HEK293 (cell line): ENCODE data around the gene RAB22A.

Experiments used
- CTCF ChIA-PET: fragments of 350-600 bp; formaldehyde crosslinking; extraction: SDS; loops from one replicate; lab custom pipeline; 2021; ENCODE audit warnings: antibody characterized with exemption; lab: Yijun Ruan, JAX
- POLR2A ChIA-PET: fragments of 300-600 bp; formaldehyde crosslinking; extraction: SDS; loops from one replicate; lab custom pipeline; 2020; ENCODE audit warnings: antibody characterized with exemption, inconsistent platforms; lab: Yijun Ruan, JAX
- H3K27ac ChIP-seq: fragments of 200-500 bp; sonication (Bioruptor generic); 2 replicates; pipeline ENCODE4 v1.5.1; 2014; ENCODE audit warnings: low read depth, low read length, control low read depth, inconsistent platforms; ENCODE audit errors: extremely low read depth
- H3K36me3 ChIP-seq, 2 experiments: fragments of 200-500 bp in 1 of 2; sonication (Bioruptor generic) in 1 of 2; 1 replicate in 1 of 2; 2 replicates in 1 of 2; pipeline ENCODE4 v1.5.1; 2014 to 2017; ENCODE audit warnings: inconsistent platforms in 2 of 2, low read length in 2 of 2; ENCODE audit not compliant: control insufficient read depth in 2 of 2, insufficient read depth in 1 of 2
- H3K4me1 ChIP-seq: fragments of 200-500 bp; sonication (Bioruptor generic); 2 replicates; pipeline ENCODE4 v1.5.1; 2014; ENCODE audit warnings: mild to moderate bottlenecking, low read length, inconsistent platforms; ENCODE audit not compliant: control insufficient read depth, insufficient read depth
- H3K4me3 ChIP-seq: 2 replicates; pipeline ENCODE4 v1.5.1; 2011; ENCODE audit warnings: low read depth, mild to moderate bottlenecking, control low read depth, low read length, moderate library complexity
- H3K9me3 ChIP-seq: fragments of 200-500 bp; sonication (Bioruptor generic); 2 replicates; pipeline ENCODE4 v1.5.1; 2014; ENCODE audit warnings: low read depth, low read length, inconsistent platforms; ENCODE audit not compliant: control insufficient read depth, insufficient read depth
- BCL11A ChIP-seq: fragments of 450-650 bp; formaldehyde crosslinking; IDR thresholded peaks from 2 replicates; pipeline ENCODE4 v1.5.1; 2016; ENCODE audit warnings: low read depth, missing biosample characterization, missing genetic modification characterization
- HOXA7 ChIP-seq: sonication (generic); formaldehyde crosslinking; IDR thresholded peaks from 2 replicates; pipeline ENCODE4 v1.8.1; 2022; ENCODE audit warnings: missing genetic modification reagents, borderline replicate concordance
- KLF7 ChIP-seq: fragments of 450-650 bp; formaldehyde crosslinking; IDR thresholded peaks from 2 replicates; pipeline ENCODE4 v1.5.1; 2016; ENCODE audit warnings: missing biosample characterization, missing genetic modification characterization, borderline replicate concordance
- ZBTB17 ChIP-seq: fragments of 450-650 bp; formaldehyde crosslinking; IDR thresholded peaks from 2 replicates; pipeline ENCODE4 v1.5.1; 2016; ENCODE audit warnings: missing biosample characterization, missing genetic modification characterization
- ZBTB8A ChIP-seq: fragments of 450-650 bp; formaldehyde crosslinking; IDR thresholded peaks from 2 replicates; pipeline ENCODE4 v1.5.1; 2016; ENCODE audit warnings: missing biosample characterization, missing genetic modification characterization
- ZNF114 ChIP-seq: fragments of 450-650 bp; formaldehyde crosslinking; IDR thresholded peaks from 2 replicates; pipeline ENCODE4 v1.5.0; 2017; ENCODE audit warnings: missing biosample characterization, missing genetic modification characterization
- ZNF140 ChIP-seq: fragments of 450-650 bp; formaldehyde crosslinking; IDR thresholded peaks from 2 replicates; pipeline ENCODE4 v1.5.1; 2016; ENCODE audit warnings: missing biosample characterization, missing genetic modification characterization
- ZNF184 ChIP-seq: fragments of 450-650 bp; IDR thresholded peaks from 2 replicates; pipeline ENCODE4 v1.5.1; 2018; ENCODE audit warnings: missing biosample characterization, mild to moderate bottlenecking, missing genetic modification characterization
- ZNF433 ChIP-seq: fragments of 450-650 bp; formaldehyde crosslinking; IDR thresholded peaks from 2 replicates; pipeline ENCODE4 v1.5.1; 2016; ENCODE audit warnings: missing biosample characterization, missing genetic modification characterization, low read depth
- ZNF664 ChIP-seq: fragments of 450-650 bp; formaldehyde crosslinking; IDR thresholded peaks from 2 replicates; pipeline ENCODE4 v1.5.1; 2016; ENCODE audit warnings: missing biosample characterization, missing genetic modification characterization
- ZNF747 ChIP-seq: fragments of 450-650 bp; formaldehyde crosslinking; IDR thresholded peaks from 2 replicates; pipeline ENCODE4 v1.5.1; 2016; ENCODE audit warnings: missing biosample characterization, missing genetic modification characterization
- ZSCAN30 ChIP-seq: fragments of 450-650 bp; IDR thresholded peaks from 2 replicates; pipeline ENCODE4 v1.5.1; 2018; ENCODE audit warnings: missing biosample characterization, mild to moderate bottlenecking, missing genetic modification characterization, moderate library complexity
- TF ChIP-seq, protein P1 (sequence below): fragments of 450-650 bp; IDR thresholded peaks from 2 replicates; pipeline ENCODE4 v1.5.1; 2018; ENCODE audit warnings: missing biosample characterization, mild to moderate bottlenecking, missing genetic modification characterization
- TF ChIP-seq, protein P2 (sequence below): fragments of 450-650 bp; formaldehyde crosslinking; IDR thresholded peaks from 2 replicates; pipeline ENCODE4 v1.5.1; 2016; ENCODE audit warnings: missing biosample characterization, missing genetic modification characterization
- TF ChIP-seq, protein P3 (sequence below): fragments of 450-650 bp; formaldehyde crosslinking; IDR thresholded peaks from 2 replicates; pipeline ENCODE4 v1.5.1; 2017; ENCODE audit warnings: missing biosample characterization, missing genetic modification characterization

The RAB22A gene

DNA sequence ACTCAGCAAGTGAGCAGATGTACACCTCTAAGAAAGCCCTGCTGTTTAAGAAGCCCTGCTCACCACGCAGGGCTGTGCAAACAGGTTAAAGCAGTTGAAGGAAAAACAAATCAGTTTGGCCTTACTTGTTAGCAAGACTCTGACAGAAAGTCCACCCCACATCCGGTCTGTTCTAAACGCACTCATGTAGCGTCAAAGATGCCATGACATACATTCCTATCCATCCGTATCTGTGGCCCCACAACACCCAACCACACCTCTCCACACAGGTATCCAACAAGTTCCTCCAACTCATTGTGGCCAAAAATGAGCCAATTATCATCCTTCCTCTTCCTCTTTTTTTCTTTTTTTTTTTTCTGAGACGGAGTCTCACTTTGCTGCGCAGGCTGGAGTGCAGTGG is 22.8 kb upstream of the RAB22A start:
- Histone ChIP-seq H3K4me1 (peaks cover 2% of the 10 kb centered on the region; the same call in 1 of the 2 replicates), H3K27ac (no peak overlapping the region), H3K9me3 (no peaks in the 10 kb centered on the region), H3K4me3 (no peak overlapping the region), H3K36me3 (peaks cover 0 to 9% of the 10 kb centered on the region in 2 experiments; a peak in 1 of 3 replicates)
- TF ChIP-seq ZNF114 (tag by site-specific recombination) (no peak), ZNF747 (no peak), KLF7 (no peak), BCL11A (no peak), ZNF184 (no peak)
- CTCF ChIA-PET = no interaction called here
- POLR2A ChIA-PET = no interaction called here

DNA sequence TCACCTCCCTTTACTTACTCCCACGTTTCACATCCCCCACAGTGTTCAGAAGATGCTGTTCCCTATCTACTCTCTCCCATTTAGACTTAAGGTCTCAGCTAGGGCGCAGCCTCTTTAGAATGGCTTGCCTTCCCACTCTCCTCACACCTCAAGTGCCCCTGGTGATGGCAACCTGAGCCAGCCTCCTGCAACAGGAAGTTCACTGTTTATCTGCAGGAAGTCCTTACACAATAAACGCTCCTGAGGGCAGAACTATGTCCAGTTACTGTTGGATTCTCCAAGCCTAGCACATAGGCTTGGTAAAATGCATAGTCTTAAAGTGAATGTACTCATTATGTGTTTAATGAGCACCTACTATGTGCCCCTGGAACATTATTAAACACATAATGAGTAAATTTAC is 21.9 kb upstream of the RAB22A start:
- TF ChIP-seq ZNF664 = 0 out of 2 replicates have a peak, but pooled peaks have one; percentile 25
- TF ChIP-seq, protein P1, sequence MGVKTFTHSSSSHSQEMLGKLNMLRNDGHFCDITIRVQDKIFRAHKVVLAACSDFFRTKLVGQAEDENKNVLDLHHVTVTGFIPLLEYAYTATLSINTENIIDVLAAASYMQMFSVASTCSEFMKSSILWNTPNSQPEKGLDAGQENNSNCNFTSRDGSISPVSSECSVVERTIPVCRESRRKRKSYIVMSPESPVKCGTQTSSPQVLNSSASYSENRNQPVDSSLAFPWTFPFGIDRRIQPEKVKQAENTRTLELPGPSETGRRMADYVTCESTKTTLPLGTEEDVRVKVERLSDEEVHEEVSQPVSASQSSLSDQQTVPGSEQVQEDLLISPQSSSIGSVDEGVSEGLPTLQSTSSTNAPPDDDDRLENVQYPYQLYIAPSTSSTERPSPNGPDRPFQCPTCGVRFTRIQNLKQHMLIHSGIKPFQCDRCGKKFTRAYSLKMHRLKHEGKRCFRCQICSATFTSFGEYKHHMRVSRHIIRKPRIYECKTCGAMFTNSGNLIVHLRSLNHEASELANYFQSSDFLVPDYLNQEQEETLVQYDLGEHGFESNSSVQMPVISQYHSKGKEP (tag by site-specific recombination) = no peak
- ChIA-PET CTCF (interaction anchor here (0.7 kb wide), 1 partner anchor 733 kb away, joined by 3 read pairs; no protein-coding TSS in a partner anchor), POLR2A (no interaction called here)
- H3K36me3 ChIP-seq = peaks cover 0 to 9% of the 10 kb centered on the region in 2 experiments; a peak in 1 of 3 replicates
- H3K9me3 ChIP-seq = no peaks in the 10 kb centered on the region
- peaks cover 2% of the 10 kb centered on the region; the same call in 1 of the 2 replicates for H3K4me1 ChIP-seq
- no peak overlapping the region for H3K27ac ChIP-seq
- no peak overlapping the region for H3K4me3 ChIP-seq

DNA sequence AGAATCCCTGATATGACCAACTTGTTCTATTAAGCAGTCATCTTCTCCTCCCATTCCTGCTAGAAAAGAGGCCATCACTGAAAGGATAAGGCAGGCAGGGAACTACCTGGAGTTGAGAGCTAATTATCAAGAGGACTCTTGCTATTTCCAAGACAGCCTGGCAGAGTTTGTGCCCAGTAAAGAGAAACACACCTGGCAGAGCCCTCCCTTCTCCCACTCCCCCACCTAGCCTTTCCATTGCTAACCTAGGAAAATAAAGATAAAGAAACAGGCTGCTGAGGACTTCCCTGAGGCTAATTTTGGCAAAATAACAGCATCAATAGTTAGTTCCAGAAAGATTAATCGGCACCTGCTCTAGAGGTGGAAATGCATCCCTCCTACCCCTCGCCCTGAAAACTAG is 20.4 kb upstream of the RAB22A start:
- Histone ChIP-seq H3K9me3 (no peaks in the 10 kb centered on the region), H3K4me3 (no peak overlapping the region), H3K27ac (no peak overlapping the region), H3K36me3 (peaks cover 0 to 9% of the 10 kb centered on the region in 2 experiments; a peak in 1 of 3 replicates), H3K4me1 (no peaks in the 10 kb centered on the region)
- ChIA-PET CTCF (interaction anchor here (0.7 to 1.7 kb wide), 2 partner anchors 52 to 693 kb away, joined by 3 to 7 read pairs; no protein-coding TSS in a partner anchor), POLR2A (no interaction called here)
- TF ChIP-seq, protein P2, sequence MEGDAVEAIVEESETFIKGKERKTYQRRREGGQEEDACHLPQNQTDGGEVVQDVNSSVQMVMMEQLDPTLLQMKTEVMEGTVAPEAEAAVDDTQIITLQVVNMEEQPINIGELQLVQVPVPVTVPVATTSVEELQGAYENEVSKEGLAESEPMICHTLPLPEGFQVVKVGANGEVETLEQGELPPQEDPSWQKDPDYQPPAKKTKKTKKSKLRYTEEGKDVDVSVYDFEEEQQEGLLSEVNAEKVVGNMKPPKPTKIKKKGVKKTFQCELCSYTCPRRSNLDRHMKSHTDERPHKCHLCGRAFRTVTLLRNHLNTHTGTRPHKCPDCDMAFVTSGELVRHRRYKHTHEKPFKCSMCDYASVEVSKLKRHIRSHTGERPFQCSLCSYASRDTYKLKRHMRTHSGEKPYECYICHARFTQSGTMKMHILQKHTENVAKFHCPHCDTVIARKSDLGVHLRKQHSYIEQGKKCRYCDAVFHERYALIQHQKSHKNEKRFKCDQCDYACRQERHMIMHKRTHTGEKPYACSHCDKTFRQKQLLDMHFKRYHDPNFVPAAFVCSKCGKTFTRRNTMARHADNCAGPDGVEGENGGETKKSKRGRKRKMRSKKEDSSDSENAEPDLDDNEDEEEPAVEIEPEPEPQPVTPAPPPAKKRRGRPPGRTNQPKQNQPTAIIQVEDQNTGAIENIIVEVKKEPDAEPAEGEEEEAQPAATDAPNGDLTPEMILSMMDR = no peak
- TF ChIP-seq ZBTB8A (no peak), ZBTB17 (tag by site-specific recombination) (no peak), ZSCAN30 (tag by site-specific recombination) (no peak), ZNF433 (tag by site-specific recombination) (no peak), ZNF140 (tag by site-specific recombination) (no peak)
- TF ChIP-seq, protein P3, sequence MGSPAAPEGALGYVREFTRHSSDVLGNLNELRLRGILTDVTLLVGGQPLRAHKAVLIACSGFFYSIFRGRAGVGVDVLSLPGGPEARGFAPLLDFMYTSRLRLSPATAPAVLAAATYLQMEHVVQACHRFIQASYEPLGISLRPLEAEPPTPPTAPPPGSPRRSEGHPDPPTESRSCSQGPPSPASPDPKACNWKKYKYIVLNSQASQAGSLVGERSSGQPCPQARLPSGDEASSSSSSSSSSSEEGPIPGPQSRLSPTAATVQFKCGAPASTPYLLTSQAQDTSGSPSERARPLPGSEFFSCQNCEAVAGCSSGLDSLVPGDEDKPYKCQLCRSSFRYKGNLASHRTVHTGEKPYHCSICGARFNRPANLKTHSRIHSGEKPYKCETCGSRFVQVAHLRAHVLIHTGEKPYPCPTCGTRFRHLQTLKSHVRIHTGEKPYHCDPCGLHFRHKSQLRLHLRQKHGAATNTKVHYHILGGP (tag by site-specific recombination) = no peak

DNA sequence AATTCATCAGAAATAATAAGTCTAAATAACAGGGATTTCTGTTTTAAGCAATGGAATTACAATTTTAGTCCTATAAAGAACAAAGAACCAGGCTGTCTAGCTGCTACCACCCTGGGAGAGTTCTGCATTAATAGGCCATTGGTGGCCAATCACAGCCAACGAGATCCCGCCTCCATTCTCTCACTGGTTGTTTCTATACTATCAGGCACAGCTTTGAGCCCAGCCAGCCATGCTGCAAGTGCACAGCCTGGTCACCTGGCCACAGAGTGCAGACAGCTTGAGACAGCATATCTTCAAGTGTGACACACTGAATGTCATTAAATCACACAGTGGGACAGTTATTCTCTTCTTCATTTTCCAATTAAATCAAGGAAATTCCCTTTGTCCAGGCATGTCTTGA is 16.1 kb upstream of the RAB22A start:
- 0 out of 2 replicates have a peak, but pooled peaks have one; percentile 22 for TF ChIP-seq ZBTB17 (tag by site-specific recombination)
- no peak for TF ChIP-seq HOXA7 (CRISPR knock-in tag)

More for the DNA sequence above, 16.1 kb upstream of the RAB22A start:
- H3K36me3 ChIP-seq = no peaks in the 10 kb centered on the region
- H3K4me3 ChIP-seq = no peak overlapping the region
- no peaks in the 10 kb centered on the region for H3K9me3 ChIP-seq
- ChIA-PET POLR2A (interaction anchor here (1.2 kb wide), 1 partner anchor 16 kb away, joined by 3 read pairs; the partner anchor contains the start of gene RAB22A), CTCF (interaction anchor here (0.5 kb wide), 1 partner anchor 559 kb away, joined by 4 read pairs; the partner anchor contains the start of gene GNAS)
- H3K27ac ChIP-seq = no peak overlapping the region
- H3K4me1 ChIP-seq = no peaks in the 10 kb centered on the region
